NB4 (cell line): Measurements from ENCODE around the gene CAMKMT.

ENCODE experiments used
- DNase-seq: peaks from one replicate; pipeline ENCODE4 v3.0.0; 2010; ENCODE audit warnings: low read depth
- H3K4me3 ChIP-seq: one replicate; pipeline ENCODE4 v1.5.1; 2011; ENCODE audit warnings: mild to moderate bottlenecking, low read depth, low read length, moderate library complexity
- CTCF ChIP-seq: IDR thresholded peaks from one replicate; pipeline ENCODE4 v1.5.1; 2012; ENCODE audit warnings: low read depth, low read length
- MAX ChIP-seq: IDR thresholded peaks from 2 replicates; pipeline ENCODE4 v1.6.1; 2011; ENCODE audit warnings: low read depth, low read length
- MYC ChIP-seq: IDR thresholded peaks from 2 replicates; pipeline ENCODE4 v1.6.1; 2011; ENCODE audit warnings: low read depth, low read length
- POLR2A ChIP-seq: IDR thresholded peaks from 2 replicates; pipeline ENCODE4 v1.6.1; 2011; ENCODE audit warnings: mild to moderate bottlenecking; ENCODE audit not compliant: insufficient read length; ENCODE audit errors: extremely low read depth

The CAMKMT gene

GRCh38 chr2:44766220-44766619, 404.5 kb downstream of the CAMKMT start:
- no peak for DNase-seq
- H3K4me3 ChIP-seq: no peak overlapping the region
- TF ChIP-seq MYC (no peak), POLR2A (no peak), MAX (no peak), CTCF (no peak)

- no peak overlapping the region for H3K4me3 ChIP-seq
- TF ChIP-seq MAX (no peak), MYC (no peak), CTCF (no peak), POLR2A (no peak)
- DNase-seq: no peak
These were observed 405.0 kb downstream of the CAMKMT start for GRCh38 chr2:44766777-44767176.

- DNase-seq: no peak
- H3K4me3 ChIP-seq: no peak overlapping the region
- TF ChIP-seq MAX: no peak
- TF ChIP-seq POLR2A: no peak
- TF ChIP-seq MYC: no peak
- no peak for TF ChIP-seq CTCF
These were observed 405.9 kb downstream of the CAMKMT start for GRCh38 chr2:44767691-44768090.

GRCh38 chr2:44768438-44769236, 406.9 kb downstream of the CAMKMT start:
- H3K4me3 ChIP-seq: no peak overlapping the region
- TF ChIP-seq CTCF: no peak
- no peak for TF ChIP-seq MYC
- TF ChIP-seq POLR2A: no peak
- no peak for DNase-seq

- TF ChIP-seq POLR2A (no peak), MYC (no peak), MAX (no peak), CTCF (no peak)
- no peak for DNase-seq
- H3K4me3 ChIP-seq: no peak overlapping the region
These were observed 407.7 kb downstream of the CAMKMT start for GRCh38 chr2:44769349-44770011.
